ENCODE measurements around the gene SLC10A7. TPM values are rescaled to one million over a fixed set of nuclear protein-coding genes. Genes with fewer than 3 reads are reported as not detected.

SLC10A7 gene
- total and polyA plus RNA-seq, 8 donors = 1.8 to 36.0 (median 10.4) TPM

DNA sequence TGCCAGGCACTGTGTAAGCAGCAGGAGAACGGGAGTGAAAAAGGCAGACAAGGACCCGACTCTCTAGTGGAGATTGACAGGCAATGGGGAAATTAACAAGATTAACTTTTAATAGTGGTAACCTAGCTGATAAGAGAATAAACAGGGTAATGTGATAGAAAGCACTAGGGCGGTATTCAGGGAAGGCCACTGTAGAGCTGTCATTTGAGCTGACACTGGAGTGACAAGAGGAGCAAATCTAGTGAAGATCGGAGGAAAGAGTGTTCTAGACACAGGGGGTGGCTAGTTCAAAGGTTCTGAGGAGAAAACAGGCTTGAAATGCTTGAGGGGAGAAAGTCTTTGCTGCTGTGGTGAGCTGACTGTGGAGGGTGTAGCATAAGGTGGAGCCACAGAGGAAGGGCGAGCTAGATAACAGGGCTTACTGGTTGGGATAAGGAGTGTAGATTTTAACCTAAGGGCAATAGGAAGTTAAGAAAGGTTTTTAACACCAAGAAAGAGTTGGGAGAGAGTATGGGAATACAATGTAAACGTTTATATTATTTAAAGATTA is 122.8 kb downstream of the SLC10A7 start:
- no peaks in the 10 kb centered on the region for H3K9me3 ChIP-seq
- H3K27me3 ChIP-seq = no peaks in the 10 kb centered on the region
- H3K27ac ChIP-seq = no peak overlapping the region
- intact Hi-C loops (cut with DNase I; ENCODE audit: low total_unique reads) = no loop called here
- TF ChIP-seq, protein P1, sequence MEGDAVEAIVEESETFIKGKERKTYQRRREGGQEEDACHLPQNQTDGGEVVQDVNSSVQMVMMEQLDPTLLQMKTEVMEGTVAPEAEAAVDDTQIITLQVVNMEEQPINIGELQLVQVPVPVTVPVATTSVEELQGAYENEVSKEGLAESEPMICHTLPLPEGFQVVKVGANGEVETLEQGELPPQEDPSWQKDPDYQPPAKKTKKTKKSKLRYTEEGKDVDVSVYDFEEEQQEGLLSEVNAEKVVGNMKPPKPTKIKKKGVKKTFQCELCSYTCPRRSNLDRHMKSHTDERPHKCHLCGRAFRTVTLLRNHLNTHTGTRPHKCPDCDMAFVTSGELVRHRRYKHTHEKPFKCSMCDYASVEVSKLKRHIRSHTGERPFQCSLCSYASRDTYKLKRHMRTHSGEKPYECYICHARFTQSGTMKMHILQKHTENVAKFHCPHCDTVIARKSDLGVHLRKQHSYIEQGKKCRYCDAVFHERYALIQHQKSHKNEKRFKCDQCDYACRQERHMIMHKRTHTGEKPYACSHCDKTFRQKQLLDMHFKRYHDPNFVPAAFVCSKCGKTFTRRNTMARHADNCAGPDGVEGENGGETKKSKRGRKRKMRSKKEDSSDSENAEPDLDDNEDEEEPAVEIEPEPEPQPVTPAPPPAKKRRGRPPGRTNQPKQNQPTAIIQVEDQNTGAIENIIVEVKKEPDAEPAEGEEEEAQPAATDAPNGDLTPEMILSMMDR (IDR thresholded peaks at IDR 0.05) = no peak
- no peak for TF ChIP-seq EP300 (IDR thresholded peaks at IDR 0.05)
- DNase-seq = peak in 1 of 2 donors; percentile 5
- H3K4me3 ChIP-seq = no peak overlapping the region
- WGBS, 5 donors = 23 to 47% (median 37%) methylated on average over 6 of the region's 6 CpGs
- H3K36me3 ChIP-seq = no peaks in the 10 kb centered on the region
- peaks cover 0 to 7% (median 3%) of the 10 kb centered on the region in 4 donors for H3K4me1 ChIP-seq

DNA sequence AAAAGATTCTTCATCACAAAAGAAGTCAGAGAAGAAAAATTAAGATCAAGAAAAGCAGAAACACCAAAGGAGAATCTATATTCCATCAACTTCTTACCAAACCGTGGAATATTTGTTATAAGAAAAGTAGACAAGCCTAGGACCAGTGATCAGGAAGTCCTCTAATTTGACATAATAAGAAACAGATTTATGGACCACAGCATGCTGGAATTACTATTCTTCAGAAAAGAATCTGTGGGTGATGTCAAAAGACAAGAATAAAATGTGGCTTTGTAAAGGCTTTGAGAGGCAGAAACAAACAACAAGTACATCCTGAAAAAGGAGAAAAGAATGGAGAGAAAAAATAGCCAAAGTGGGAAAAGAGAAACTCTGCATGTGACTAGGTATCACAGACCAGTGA is 123.3 kb downstream of the SLC10A7 start:
- no peaks in the 10 kb centered on the region for H3K36me3 ChIP-seq
- H3K4me3 ChIP-seq = no peak overlapping the region
- no peak for DNase-seq
- no peaks in the 10 kb centered on the region for H3K27me3 ChIP-seq
- no peak overlapping the region for H3K27ac ChIP-seq
- no peaks in the 10 kb centered on the region for H3K9me3 ChIP-seq
- WGBS, 5 donors = 56 to 84% (median 78%) methylated on average over 1 of the region's 1 CpG
- no peak for TF ChIP-seq POLR2AphosphoS5 (IDR thresholded peaks at IDR 0.05)
- no peak for TF ChIP-seq EP300 (IDR thresholded peaks at IDR 0.05)
- TF ChIP-seq, protein P1 (IDR thresholded peaks at IDR 0.05) = no peak
- no peak for TF ChIP-seq POLR2A (IDR thresholded peaks at IDR 0.05)
- intact Hi-C loops (cut with DNase I; ENCODE audit: low total_unique reads) = no loop called here
- H3K4me1 ChIP-seq = peaks cover 0 to 7% (median 3%) of the 10 kb centered on the region in 4 donors

DNA sequence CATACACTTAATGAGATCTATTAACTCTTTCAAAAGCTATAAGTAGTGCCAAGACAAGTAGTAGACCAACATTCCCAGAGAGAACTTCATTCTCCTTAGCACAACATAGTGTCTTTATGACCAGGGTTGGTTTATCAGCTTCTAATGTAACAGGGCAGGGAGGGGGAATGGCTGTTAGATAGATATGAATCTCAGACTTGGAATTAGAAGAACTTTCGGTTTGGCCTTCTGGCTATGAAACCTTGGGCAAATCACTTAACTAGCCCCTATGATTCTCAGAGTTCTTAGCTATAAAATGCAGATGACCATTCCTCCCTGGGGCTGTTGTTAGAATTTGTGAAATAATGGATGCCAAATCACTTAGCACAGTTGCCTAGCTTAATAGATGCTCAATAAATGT is 132.2 kb downstream of the SLC10A7 start:
- H3K27ac ChIP-seq = no peak overlapping the region
- H3K27me3 ChIP-seq = no peaks in the 10 kb centered on the region
- intact Hi-C loops (cut with DNase I; ENCODE audit: low total_unique reads) = no loop called here
- H3K4me1 ChIP-seq = no peaks in the 10 kb centered on the region
- no peaks in the 10 kb centered on the region for H3K9me3 ChIP-seq
- TF ChIP-seq POLR2A (IDR thresholded peaks at IDR 0.05) = no peak
- TF ChIP-seq POLR2AphosphoS5 (IDR thresholded peaks at IDR 0.05) = no peak
- no peak for TF ChIP-seq EP300 (IDR thresholded peaks at IDR 0.05)
- TF ChIP-seq, protein P1 (IDR thresholded peaks at IDR 0.05) = no peak
- WGBS, 5 donors = 85 to 97% (median 88%) methylated on average over 1 of the region's 1 CpG
- no peak for DNase-seq
- no peak overlapping the region for H3K4me3 ChIP-seq
- no peaks in the 10 kb centered on the region for H3K36me3 ChIP-seq

DNA sequence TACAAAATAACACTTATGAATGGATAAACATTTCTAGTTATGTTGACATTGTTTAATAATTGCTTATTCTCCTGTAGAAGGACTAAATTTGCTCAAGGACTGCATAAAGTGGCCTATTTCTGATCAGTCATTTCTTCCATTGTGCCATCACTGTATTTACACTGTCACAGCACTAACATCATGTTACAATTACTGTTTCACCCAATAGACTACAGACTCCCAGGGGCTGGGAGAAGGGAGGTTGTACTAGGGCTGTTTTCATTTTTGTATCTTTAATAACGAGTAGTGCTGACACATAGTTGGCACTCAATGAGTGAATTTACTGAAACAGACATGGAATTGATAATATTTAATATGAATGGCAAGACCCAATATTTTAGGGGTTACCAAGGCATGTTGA is 139.5 kb downstream of the SLC10A7 start:
- TF ChIP-seq POLR2AphosphoS5 (IDR thresholded peaks at IDR 0.05) (no peak), POLR2A (IDR thresholded peaks at IDR 0.05) (no peak), EP300 (IDR thresholded peaks at IDR 0.05) (no peak)
- TF ChIP-seq, protein P1 (IDR thresholded peaks at IDR 0.05) = no peak
- DNase-seq = no peak
- no peak overlapping the region for H3K4me3 ChIP-seq
- no peaks in the 10 kb centered on the region for H3K36me3 ChIP-seq
- intact Hi-C loops (cut with DNase I; ENCODE audit: low total_unique reads) = no loop called here
- H3K27me3 ChIP-seq = no peaks in the 10 kb centered on the region
- H3K27ac ChIP-seq = no peak overlapping the region
- peaks cover 0 to 29% (median 17%) of the 10 kb centered on the region in 4 donors for H3K4me1 ChIP-seq
- WGBS, 5 donors = 28 to 60% (median 35%) methylated on average over 1 of the region's 1 CpG
- no peaks in the 10 kb centered on the region for H3K9me3 ChIP-seq
